Stimulated activated CD4-positive, alpha-beta T cell treated with anti-CD3 and anti-CD28 coated beads, Interleukin-1b, Interleukin-23, amount 100 ng/mL, for 1 hour (primary cell): ENCODE measurements around the gene FAM8A1.

Experiments
- DNase-seq, 2 donors: peaks; one replicate each; pipeline ENCODE4 v3.0.0-alpha.2; 2020; ENCODE audit warnings: low read depth in 2 of 2

FAM8A1 gene

DNA sequence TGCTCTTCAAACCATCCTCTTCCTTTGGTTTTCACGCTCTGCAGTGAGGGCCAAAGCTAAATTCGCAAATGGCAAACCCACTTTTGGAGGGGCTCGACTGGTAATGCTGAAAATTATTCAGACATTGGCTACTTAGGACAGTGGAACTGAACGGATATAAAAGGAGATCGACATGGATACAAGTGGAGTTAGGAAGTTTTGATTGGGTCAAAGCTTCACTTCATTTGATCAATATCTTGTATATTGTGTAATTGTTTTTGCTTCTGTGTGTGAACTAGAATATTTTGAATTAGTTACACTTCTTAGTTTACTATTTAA, 1.2 kb downstream of the FAM8A1 start:
- no peak for DNase-seq

DNA sequence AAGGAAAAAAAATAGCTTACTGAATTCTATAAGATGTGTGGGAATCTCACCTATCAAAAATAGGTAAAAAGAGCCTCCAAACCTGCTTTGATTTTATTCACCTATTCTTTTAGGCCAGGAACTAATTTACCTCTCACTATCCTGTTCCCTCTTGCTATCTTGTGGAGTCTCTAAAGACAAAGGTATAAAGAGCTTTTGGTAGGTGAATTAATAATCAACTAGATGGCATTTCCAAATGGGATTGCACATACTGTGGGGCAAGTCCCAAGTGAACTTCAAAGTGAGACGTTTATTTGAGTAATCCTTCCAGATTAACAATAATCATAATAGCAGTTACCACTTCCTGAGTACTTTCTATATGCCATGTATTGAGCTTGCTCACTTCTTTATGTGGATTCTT, 2.8 kb downstream of the FAM8A1 start:
- no peak for DNase-seq

DNA sequence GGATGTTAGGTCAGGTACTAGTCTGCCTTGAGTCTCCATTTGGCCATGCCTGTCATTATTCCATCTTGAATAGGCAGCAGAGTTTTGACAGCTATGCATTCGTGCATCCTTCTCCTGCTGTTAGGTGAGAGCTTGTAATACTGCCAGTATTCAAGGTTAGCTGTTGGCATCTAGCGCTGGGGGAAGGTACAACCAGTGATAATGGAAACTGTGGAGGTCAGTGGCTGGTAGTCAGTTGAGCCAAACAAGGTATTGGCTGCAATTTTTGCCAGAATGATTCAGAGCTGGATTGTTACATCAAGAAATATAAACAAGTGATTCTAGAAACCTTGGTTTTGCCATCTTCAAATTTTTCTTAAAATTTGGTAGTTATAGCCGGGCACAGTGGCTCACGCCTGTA, 6.5 kb downstream of the FAM8A1 start:
- DNase-seq, result no peak

DNA sequence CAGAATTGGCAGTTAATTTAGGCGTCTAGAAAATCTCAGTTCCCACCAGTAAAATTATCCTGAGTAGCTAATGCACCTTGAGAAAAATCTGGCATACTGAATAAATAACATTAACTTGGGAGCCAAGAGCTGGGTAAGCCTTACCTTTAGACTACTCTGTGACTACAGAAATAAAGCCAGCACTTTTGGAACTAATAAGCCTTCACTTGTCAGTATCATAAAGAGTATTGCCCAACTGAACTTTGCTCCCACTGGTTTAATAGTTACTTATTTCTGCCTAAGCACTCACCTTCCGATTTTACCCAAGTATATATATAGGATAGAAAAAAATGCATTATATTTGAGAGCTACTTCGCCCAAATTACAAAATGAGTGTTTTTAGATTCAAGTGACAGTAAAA, 10.7 kb downstream of the FAM8A1 start:
- DNase-seq, result no peak

DNA sequence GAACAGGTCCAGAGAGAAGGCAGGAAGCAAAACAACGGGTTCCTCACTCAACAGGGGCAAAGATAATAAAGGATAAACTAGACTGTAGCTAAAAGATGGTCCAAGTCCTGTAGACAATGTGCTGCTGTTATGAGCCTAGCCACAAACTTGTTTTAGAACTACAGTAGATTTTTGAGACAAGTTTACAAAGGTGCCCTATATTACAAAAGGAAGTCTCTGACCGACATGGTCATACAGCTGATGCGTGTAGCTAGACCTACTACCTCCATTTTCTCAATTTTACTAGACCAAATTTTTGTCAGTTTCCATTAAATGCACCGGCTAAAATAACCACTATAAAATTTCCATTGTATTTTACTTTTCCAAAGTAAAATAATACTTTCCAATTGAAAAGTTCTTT, 11.9 kb downstream of the FAM8A1 start:
- DNase-seq, result no peak

DNA sequence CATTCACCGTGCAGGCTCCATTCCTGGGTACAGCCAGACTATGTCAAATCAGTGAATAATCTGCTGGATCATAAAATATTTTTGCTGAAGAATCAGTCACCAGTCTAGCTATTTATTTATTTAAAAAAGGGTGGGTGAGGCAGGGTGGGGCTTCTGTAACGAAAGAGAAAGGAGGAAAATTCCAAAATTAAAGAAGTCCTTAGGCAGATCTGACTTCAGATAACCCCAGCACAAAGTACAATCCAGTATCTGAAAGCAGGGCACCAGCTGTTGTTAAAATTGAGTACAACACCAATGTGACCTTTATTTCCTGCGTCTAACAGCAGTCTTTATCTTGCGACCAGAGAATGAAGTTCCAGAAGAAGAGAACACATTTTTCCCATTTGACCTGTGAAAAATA, 15.7 kb downstream of the FAM8A1 start:
- no peak for DNase-seq

DNA sequence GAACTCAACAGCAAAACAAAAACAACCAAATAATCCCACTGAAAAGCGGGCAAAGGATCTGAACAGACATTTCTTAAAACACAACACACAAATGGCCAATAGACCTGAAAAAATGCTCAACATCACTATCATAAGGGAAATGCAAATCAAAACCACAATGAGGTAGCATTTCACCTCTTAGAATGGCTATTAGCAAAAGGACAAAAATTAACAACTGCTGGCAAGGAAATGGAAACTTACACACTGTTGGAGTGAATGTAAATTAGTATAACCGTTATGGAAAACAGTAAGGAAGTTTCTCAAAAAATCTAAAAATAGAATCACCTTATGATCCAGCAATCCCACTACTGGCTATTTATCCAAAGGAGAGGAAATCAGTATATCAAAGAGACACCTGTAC, 20.9 kb downstream of the FAM8A1 start:
- DNase-seq, result no peak

DNA sequence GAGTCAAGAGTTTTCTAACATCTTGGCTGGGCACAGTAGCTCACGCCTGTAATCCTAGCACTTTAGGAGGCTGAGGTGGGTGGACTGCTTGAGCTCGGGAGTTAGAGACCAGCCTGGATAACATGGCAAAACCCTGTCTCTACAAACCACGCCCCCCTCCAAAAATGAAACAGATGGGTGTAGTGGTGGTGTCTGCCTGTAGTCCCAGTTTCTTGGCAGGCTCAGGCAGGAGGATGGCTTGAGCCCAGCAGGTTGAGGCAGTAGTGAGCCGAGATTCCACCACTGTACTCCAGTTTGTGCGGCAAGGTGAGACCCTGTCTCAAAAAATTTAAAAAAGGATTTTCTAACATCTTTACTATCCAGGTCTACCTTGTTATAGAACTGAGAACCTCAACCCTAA, 22.0 kb downstream of the FAM8A1 start:
- no peak for DNase-seq

DNA sequence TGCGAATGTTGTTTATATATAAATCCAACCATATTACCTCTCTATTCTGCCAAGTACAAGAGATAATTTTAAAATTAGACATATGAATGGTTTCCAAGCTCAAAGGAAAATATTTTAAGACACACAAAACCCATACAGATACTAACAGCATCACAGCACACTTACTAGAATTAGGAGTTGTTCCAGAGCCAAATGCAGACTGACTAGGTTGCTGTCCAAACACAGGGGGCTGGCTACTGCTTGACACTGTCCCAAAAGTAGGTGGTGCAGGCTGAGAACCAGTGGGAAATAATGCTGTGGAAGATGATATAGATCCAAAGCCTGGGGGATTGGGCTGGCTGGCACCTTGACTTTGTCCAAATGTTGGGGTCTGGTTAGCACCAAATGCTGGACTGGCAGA, 24.3 kb downstream of the FAM8A1 start:
- DNase-seq, result no peak

DNA sequence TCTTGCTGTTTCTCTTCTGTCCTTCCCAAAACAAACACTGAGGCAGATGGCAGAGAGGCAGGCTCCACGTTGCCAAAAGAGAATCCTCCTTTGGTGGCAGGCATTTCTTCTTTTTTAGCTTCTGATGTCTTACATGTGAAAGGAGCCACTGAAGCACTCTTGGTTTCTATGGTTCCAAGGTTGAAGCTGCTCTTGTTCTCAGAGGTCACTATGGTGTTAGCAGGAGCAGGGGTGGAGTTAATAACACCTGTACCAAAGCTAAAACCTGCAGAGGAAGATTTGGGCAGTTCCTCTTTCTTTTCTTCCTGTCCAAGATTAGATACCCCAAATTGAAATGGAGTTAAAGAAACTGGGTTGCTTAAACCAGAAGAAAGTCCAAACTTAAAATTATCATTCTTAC, 28.8 kb downstream of the FAM8A1 start:
- DNase-seq, result no peak

DNA sequence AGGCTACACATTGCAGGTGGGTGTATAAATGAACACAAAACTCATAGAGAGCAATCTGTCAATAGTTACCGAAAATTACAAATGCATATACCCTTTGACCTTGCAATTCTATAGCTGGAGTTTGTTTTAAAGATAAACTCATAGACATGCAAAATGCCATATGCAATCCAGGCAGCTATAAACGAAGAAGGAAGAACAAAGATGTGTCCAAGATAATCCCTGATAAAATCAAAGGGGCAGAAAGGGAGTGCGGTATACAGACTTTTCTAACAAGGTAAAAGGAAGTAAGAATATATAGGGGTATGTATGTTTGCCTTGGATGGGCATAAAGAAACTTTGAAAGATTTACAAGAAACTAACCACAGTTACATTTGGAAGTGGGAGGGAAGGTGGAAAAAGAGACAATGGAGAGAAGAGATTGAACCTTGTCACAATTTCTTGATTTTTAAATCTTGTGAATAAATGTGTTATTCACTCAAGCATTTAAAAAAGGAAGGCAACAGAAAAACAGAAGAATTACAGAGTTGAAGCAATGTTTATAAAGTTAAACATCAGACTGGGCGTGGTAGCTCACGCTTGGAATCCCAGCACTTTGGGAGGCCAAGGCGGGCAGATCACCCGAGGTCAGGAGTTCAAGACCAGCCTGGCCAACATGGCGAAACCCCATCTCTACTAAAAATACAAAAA, 29.9 kb downstream of the FAM8A1 start:
- DNase-seq, result no peak

DNA sequence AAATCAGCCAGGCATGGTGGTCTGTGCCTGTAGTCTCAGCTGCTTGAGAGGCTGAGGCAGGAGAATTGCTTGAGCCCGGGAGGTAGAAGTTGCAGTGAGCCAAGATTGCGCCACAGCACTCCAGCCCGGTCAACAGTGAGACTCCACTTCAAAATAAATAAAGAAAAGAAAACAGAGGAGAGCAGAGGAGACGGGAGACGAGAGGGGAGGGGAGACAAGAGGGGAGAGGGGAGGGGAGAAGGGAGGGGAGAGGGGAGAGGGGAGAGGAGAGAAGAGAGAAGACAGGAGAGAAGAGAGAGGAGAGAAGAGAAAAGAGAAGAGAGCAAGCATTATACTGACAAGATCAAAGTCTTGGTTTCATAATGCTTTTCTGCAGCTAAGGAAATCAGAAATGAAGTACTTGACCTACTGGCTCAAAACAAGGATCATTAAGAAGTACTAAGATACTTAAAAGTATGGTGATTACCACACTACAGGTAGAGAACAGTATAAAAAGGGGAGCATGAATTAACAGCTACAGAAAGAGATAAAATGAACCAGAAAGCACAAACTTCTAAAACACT, 30.5 kb downstream of the FAM8A1 start:
- DNase-seq, result no peak

DNA sequence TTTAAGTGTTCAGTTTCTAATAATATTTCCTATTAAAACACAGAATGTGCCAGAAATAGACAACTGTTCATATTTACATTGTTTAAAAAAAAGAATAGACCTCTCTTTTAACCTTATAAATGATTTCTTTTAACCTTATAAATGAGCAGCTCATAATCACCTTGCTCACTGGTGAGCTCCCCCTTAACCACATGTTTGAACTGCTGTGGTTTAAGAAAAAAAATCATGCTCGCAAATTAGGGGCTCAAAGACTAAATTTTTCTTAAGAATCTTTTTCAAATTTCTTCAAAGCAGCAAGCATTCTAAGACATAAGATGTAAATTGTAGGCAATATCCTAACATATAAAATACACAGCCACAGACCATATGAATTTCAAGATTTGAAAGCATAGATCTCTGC, 32.8 kb downstream of the FAM8A1 start:
- DNase-seq, result no peak

DNA sequence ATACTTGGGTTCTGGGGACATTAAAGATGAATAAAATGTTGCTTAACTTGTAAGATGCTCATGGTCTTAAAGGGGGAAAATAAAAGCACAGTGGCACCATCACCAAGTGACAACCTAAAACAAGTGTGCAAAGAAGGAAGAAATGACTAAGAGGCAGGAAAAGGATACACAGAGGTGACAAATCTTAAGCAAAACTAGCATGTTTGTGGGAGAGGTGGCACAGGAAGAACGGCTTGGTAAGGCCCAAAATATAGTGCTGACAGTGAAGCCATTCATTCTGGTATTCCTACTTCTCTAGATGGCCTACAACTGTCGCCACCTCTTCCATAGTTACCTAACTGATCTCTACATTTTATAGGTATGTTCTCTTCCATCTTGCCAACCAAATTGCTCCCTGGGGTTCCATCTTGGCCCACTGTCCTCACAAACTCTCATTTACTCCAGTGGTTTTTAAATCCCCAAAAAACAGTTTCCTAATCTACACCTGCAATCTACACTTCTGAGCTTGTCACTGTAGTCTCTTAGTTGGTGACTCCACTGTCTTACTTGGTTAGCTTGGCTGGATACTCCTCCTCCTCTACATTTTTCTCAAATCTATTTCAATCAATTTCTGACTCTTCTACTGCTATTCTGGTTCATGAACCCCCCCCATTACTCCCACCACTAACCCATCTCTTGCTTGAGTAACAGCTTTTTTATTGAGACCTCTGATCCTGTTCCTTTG, 33.5 kb downstream of the FAM8A1 start:
- no peak for DNase-seq

DNA sequence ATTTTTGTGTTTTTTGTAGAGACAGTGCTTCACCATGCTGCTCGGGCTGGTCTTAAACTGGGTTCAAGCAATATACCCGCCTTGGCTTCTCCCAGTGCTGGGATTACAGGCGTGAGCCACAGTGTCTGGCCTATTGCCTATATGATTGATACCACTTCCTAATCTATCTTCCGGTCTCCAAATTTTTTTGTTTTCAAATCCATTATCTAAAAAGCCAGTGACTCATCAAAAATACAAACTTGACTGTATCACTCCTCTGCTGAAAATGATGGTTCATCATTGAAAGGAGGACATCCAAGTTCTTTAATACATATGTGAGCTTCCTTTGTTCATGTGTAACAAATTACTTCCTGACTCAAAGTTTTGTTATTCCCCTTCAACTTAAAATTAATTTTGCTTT, 35.5 kb downstream of the FAM8A1 start:
- DNase-seq, result no peak

DNA sequence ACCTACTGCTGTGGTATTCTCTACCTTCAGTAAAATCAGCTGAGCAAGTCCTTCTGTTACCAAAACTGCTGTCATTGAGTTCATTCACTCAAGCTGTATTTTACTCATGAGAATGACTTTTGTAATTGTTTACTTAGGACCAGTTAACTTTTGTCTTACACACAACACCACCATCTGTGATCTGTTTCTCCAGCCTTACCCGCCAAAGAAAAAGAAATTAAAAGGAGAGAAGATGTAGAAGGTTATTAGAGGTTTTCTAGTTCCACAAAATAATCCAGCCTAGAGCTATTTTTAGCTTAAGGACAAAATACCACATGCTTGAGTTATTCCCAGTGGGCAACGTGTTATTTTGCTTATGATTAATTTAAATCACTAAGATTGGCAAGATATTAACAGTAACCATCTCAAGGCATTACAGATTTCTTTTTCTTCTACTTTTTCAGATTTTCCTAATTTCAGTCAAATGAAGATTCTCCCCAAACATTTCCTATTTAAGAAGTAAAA, 38.2 kb downstream of the FAM8A1 start:
- DNase-seq, result no peak

DNA sequence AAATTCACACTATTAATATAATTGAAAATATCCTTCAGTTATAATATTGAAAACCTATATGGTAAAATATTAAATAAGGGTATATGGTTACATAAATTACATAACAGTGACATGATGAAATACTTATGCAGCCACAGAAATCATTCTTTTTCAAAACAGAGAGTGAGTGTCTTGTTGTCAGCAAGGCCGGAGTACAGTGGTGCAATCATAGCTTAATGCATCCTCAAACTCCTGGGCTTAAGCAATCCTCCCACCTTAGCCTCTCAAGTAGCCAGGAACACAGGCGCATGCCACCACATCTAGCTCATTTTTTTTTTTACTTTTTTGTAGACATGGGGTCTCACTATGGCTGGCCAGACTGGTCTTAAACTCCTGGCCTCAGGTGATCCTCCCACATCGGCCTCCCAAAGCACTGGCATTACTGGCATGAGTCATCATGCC, 40.4 kb downstream of the FAM8A1 start:
- DNase-seq, result no peak

DNA sequence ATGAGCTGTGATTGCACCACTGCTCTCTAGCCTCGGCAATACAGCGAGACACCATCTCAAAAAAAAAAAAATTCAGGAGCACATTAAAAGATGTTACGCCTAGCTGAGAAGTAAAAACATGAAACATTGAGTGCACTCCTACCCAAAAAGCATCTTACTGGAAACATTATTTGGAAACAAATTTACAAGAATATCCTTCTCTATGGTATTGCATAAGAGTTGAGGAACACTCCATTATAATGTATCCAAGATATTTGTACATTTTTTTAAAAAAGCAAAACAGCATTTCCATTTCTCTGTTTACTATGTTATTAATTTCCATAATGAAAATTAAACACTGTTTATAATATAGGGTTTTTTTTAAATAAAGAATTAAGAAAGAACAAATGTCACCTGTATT, 48.6 kb downstream of the FAM8A1 start:
- no peak for DNase-seq

DNA sequence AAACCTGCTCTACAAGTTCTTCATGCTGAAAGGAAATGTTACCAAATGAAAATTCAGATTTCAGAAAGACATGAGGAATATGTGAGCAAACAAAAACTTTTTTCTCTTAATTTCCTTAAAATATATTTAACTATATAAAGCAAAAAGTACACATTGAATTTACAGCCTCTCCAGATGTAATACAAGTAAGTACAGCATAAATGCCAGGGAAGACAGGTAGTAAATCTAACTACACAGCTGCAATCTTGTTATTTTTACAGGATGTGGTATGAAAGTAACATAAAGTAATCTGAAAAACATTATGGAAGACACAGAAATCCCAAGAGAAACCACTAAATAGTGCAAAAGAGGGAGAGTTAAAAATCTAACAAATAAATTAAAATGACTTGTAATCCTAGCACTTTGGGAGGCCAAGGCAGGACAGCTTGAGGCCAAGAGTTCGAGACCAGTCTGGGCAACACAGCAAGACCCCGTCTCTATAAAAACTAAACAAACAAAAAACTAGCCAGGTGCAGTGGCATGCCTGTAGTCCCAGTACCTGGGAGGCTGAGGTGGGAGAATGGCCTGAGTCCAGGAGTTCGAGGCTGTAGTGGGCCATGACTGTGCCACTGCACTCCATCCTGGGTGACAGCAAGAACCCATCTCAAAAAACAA, 50.7 kb downstream of the FAM8A1 start:
- no peak for DNase-seq

DNA sequence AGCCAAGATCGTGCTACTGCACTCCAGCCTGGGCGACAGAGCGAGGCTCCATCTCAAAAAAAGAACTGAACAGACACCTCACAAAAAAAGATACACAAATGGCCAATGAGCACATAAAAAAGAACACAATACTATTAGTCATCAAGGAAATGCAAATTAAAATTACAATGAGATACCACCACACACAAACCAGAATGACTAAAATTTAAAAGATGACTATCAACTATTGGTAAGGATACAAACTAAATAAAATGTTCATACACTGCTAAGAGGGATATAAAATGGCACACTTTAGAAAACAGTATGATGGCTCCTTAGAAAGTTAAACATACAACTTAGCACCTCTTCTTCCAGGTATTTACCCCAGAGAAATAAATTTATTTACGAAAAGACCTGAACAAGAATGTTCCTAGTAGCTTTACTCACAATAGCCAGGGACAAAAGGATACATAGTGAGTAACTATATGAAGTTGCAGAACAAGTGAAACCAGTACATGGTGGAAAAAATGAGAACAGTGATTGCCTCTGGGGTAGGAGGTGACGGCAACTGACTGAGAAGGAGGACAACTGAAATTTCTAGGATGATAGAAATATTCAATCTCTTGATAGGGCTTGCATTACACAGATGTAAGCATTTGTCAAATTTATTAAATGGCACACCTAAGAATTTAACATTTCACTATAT, 53.2 kb downstream of the FAM8A1 start:
- no peak for DNase-seq

DNA sequence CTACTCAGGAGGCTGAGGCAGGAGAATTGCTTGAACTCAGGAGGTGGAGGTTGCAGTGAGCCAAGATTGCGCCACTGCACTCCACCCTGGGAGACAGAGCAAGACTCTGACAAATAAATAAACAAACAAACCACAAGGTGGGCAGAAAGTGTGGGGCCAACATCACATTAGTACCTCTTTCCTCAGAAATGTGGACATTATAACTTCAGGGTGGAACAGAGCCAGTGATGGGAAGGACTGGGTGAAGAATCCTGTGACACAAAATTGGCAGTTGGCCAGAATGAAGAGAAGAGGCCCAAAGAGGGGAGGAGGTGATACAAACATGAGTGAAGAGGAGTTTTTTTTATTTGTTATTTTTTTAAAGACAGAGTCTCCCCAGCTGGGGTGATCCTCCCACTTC, 56.0 kb downstream of the FAM8A1 start:
- DNase-seq, result no peak

DNA sequence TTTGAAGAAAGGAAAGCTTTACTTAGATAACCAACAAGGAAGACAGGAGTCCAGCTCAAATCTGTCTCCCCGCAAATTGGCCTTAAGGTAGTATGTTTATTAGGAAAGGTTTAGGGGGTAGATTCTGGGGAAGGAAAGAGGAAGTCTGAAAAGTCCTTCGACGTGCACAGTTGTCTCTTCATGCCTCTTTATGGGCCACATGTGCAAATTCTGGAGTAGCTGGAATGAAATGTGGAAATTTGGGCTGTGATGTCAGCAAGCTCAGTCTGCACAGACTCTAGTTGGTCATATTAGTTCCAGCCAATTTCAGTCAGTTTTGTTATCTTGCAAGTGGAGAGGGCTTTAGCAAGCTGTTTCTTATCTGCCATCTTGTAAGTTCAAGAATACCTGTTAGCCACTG, 56.5 kb downstream of the FAM8A1 start:
- DNase-seq, result no peak
